Measurements from ENCODE around the gene GRM1.

The GRM1 gene

DNA sequence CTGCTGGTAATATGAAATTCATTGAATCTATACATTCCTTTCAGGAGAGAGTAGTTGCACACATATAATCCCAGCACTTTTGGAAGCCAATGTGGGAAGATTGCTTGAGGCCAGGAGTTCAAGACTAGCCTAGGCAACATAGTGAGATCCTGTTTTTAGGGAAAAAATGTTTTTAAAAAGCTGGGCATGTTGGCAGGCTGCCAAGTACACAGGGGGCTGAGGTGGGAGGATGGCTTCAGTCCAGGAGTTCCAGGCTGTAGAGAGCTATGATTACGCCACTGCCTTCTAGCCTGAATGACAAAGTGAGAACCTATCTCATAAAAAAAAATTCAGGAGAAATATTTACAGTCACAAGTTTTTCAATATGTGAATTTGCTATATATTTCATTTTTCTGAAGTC is 71.9 kb downstream of the GRM1 start:
- no peak for DNase-seq

DNA sequence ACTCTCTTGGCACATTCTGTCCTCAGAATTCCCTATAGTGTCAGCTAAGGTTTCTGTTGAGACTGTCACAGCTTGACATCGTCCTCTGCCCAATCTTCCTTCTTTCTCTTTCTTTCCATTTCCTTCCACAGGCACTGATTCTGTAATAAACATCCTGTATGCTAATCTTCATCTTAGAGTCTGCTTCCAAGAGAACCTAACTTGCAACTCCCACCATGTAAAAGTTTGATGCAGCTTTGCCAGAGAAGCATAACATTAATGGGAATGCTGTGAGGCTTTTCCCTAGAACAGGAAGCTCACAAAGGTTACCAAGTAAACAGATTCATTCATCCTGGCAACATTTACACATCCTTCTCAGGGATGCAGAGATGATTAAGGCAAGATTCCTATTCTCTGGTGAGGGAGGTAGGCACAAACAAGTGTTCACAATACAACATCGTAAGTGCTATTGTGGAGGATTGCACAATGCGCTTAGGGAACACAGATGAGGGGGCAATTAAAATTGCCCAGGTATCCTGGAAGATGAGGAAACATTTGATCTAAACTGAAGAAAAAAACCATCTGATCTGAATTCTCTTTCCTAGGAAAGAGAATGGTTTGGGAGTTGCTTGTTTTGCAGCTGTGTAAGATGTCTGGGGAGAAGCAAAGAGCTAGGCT is 74.7 kb downstream of the GRM1 start:
- no peak for DNase-seq

DNA sequence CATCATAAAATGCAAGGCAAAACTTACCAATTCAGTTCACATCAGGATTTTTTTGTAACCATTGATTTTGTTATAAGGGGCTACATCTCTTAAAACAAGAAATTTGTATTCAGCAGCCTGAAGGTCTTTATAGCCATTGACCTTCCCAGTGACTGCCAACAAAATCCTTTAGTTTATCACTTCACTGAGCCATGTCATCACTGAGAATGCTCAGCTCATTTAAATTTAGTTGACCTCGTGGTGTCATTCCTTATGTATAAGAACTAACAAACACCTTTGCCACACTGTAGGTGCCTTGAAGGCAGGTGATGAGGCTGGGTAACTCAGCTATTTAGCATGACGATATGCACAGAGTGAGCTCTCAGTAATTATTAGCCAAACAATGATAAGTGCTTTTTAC is 77.7 kb downstream of the GRM1 start:
- no peak for DNase-seq

DNA sequence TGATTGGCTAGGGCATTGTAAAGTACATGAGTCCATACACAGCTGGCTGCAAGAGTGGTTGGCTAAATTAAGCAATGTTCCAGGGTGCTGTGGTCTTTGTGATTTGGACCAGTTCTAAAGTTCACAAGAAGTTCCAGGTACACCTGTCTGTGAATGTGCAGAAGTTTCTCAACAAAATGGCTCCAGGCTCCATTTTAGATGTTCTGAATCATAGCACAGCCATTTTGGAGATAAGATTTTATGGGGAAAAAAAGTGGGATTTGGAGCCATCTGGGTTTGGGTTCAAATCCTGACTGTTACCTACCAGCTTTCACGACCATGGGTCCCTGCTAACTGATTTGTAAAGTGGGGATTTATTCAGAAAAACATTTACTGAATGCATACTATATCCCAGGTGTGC is 82.1 kb downstream of the GRM1 start:
- DNase-seq: no peak

DNA sequence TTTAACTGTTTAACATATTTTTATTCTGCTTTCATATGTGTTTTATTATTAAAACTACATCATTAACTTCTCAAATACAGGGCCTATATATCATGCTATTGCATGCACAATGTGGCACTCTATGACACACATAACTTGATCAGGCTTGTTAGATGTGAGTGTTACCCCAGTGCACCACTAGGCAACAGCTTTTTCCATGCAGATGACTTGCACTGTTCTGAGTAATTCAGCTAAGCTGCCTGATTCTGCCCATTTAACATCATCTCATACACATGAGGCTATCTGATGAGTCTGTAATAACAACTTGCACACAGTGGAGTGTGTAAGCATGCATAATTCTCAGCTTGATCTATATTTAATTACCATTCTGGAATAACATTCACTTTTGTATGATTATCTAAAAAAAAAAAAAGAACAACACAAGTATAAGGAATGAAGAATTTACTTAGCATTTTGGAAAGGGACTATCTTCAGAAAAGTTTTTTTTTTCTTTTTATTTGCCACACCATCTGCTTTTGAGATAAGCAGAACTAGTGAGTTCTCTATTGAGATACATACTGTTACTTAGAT is 83.1 kb downstream of the GRM1 start:
- DNase-seq: no peak

DNA sequence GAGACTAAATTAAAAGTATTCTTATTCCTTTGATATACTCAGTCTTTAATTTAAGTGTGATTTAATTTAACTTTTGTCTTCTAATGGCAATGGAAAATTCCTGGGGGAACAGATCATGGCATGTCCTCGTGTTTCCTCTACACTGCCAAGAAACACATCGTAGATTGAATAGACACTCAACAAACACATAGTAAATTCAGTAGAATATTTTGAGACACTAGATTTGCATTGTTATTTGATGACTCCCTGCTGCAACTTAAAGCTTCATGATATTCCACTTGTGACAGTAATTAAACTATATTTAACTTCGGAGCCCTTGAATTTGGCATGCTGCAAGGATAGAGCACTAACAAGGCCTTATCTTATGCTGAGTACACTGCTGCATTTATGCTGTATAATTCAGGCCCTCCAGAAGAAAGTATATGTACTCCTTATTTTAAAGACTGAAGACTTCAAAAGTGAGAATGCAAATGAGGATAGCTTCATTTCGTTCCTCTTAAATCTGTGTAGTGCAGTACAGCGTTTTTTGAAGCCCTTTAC is 84.3 kb downstream of the GRM1 start:
- no peak for DNase-seq

DNA sequence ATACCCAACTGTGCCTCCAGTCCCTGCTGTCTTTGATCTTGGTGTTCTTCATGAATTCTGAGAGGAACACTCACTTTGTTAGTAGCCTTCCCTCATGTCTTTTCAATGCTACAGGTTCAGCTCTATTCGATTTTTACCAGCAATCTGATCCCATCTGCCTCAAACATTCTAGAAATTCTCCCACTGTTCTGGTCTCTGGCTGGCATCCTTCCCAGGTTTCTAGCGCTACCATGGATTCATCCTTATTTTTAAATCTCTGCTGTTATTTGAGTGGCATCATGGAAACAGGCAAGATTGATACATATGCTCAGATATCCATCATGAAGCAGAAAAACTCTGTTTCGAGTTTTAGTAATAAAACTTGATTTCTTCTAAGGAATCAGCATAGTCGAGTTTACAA is 94.8 kb downstream of the GRM1 start:
- DNase-seq: no peak

DNA sequence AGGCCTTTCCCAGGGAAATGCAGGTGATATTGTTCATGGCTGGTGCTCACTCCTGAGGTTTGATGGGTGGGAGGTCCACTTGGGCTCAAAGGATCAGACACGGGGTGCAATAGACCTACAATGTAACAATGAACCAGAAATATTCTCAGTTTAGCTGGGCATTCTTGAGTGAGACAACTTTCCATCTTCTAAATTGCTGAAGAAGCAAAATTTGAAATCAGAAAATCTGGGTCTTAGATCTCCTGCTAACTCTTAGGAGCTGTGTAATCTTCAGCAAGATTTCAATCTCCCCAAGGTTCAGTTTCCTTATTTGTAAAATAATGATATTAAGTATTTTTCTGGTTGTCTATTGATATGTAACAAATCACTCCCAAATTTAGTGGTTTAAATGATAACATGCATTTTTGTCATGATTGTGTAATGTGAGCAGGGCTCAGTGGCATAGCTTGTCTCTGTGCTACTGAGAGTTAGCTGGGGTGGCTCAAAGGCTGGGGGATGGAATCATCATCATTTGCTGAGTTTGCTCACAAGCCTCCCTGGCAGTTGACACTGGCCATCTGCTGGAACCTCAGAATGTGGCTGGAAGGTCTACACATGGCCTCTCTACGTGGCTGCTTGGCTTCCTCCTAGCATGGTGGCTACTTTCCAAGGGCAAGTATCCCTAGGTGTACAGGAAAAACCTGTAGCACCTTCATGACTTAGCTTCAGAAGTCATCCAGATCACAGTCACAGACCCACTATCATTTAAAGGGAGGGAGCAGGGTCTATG is 98.8 kb downstream of the GRM1 start:
- DNase-seq: no peak

DNA sequence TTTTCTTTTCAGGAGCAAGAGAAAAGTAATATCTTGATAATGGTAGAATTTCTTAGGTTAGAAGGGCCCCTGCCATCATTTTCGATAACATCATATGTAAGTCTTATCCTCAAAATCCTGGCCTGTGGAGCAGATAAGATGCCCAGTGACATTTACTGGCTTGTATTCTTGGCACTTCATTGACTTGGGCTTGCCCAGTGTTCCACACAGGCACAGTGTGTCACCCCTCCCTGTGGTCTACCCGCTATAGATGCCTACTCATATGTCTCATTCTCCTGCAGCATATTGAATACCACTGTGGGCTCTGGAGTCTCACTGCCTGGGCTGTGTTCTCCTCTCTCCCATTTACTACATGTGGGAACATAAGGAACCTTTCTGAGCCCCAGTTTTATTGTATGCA is 105.0 kb downstream of the GRM1 start:
- DNase-seq: no peak

DNA sequence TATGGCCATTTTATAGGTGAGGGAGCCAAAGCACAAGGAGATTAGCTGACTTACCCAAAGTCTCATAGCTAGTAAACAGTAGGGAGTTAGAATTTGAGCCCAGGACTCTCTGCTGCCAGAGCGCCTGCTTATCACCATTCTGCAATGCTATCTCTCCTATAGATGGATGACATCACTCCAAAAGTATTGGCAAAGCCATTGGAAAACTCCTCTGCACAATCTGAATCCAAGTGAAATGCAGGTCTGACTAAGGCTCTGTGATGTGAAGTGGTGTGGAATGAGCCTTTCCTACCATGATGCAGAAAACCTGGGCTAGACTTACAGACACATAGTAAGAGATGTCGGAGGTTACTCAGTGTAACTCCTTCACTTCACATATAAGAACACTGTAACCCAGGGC is 106.3 kb downstream of the GRM1 start:
- DNase-seq: no peak

DNA sequence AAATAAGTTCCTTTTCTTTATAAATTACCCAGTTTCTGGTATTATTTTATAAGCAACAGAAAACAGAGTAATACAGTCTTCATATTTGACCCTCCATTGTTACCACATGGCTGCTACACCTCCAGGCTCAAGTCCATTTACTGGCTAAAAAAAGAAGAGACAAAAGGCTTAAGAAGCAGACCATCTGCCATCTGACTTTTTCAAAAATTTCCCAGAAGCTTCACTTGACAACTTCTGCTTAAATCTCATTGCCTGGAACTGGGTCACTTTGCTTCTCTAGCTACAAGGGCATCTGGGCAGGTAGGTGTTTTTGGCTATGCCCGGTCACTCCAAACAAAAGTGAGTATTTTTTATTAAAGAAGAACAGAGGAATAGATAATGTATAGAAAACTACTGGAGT is 118.0 kb downstream of the GRM1 start:
- no peak for DNase-seq

DNA sequence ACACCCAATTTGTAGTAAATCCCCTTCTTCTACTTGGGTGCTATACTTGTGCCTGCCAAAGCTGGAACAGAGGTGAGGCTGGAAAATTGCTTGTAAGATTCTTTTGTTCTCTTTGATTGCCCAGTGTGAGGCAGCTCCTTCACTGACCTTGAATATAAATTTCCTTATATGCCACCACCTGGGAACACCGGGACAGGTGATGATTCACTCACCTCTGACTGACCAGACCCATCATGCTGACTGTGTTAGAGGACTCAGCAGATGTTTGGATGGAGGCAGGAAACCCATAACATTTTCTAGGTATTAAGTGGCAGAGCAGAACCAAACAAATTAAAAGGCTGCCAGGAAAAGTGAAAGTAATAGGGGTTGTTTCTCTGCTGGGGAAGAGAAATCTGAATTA is 120.9 kb downstream of the GRM1 start:
- DNase-seq: no peak

DNA sequence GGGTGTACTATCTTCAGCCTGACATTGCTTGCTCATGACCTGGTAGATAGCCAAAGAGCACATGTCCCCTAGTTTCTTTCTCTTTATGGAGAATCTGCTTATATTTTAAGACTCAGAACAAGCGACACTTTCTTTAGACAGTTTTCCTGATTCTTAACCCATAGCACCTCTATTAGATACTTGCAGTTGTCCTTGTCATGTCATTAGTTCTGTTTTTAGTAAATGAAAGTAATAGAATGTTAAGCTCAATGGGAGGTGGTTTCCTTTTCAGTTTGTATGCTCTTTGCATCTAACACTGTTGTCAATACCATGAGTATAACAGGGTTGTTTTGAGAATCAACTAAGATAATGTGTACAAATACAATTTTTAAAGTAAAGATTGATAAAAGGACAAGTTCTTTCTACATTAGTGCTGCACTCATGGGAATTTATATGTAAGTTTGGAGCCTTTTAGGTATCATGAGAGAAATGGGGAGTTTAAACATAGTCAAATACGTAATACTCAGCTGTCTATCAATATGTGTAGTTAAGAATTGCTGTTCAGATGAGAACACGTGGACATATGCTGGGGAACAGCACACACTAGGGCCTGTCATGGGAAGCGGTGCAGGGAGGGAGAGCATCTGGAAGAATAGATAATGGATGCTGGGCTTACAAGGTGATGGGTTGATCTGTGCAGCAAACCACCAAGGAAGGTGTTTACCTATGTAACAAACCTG is 124.3 kb downstream of the GRM1 start:
- DNase-seq: no peak

DNA sequence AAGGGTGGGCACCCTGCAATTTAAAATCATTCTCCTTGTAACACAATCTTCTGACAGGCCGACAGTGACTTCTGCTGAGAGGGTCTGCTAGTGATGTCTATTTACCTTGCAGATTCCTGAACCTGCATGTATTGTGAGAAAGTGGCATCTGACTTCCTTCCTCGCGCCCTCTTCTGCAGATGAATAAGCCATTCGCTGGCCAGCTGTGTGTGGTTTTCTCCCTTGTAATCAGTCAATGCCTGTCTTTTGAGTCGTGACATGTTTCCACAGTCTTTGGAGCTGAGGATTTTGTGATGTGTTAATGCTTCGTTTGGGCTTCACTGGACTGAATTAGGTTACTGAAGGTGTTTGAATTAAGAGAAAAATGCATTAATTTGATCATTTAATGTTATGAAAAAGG is 125.3 kb downstream of the GRM1 start:
- no peak for DNase-seq

DNA sequence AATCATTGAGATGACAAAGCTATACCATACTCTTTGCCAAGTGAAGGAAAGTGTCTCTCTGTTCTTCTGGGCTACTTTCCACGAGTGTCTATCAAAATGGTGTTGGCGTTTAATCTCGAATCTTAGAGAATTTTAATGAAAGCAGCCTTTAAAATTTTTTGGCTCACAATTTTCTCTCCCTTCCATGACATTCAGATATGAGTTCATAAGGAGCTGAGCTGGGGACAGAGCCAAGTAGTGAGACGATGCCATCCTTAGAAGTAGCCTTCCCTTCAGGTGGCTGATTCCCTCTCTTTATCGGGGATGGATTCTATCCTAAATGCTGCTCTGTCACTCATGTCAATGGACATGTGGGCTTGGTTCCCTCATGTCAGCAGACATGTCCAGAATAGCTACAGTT is 132.8 kb downstream of the GRM1 start:
- DNase-seq: no peak

DNA sequence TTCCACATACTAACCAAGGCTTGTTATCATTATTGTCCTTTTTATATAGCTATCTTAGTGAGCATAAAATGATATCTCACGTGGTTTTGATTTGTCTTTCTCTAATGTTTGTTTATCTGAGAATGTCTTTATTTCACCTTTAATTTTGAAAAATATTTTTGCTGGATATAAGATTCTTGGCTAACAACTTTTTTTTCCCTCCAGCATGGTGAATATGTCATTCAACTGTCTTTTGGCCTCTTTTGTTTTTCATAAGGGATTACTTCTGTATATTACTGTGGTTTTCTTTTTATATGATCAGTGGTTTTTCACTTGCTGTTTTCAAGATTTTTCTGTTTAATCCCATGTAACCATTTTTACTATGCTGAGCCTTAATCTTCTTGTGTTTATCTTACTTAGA is 141.0 kb downstream of the GRM1 start:
- no peak for DNase-seq

DNA sequence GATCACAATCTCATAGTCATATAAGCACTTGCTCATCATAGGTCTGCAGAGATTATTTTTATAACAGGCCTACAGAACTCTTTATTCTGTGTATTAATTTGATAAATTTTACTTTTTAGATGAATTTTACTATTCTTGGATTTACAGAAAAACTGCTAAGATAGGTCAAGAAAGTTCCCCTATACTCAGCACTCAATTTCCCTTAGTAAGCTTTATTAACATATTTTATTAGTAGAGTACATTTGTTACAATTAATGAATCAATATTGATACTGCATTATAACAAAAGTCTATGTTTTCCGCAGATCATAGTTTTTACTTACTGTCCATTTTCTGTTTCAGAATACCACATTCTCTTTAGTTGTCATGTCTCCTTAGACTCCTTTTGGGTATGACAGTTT is 148.9 kb downstream of the GRM1 start:
- DNase-seq: no peak

DNA sequence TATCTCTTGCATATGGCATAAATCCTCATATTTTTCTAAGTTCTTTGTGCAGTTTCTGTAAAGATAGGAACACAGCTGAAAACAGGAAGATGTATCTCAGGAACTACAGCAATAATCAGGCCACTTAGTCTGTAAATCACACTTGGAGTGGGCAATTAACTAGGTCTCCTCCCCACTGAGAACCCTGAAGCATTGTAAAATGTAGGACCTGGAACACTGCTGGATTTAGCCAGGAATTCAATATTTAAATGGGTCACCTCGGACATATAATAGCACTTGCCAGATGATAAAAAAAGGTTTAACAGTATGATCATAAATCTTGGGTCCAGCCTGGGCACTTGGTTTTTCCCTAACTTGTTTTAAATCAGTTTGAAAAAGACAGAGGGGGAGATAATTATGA is 155.0 kb downstream of the GRM1 start:
- no peak for DNase-seq

DNA sequence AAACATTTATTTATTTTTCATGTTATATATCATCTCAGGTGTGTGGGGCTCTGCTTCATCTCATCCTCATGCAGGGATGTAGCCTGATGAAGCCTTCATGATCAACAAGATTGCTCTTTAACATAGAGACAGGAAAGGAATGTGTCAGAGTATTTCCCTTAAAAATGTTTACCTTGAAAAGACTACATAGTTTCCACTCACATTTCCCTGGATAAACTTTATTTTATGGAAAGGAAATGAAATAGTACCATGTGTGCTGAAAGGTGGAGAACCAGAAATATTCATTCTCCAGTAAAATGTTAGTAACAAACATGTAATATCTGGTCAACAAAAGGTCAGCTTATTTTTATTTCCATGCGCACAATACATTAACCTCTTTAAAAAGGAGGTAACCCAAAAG is 155.8 kb downstream of the GRM1 start:
- no peak for DNase-seq

DNA sequence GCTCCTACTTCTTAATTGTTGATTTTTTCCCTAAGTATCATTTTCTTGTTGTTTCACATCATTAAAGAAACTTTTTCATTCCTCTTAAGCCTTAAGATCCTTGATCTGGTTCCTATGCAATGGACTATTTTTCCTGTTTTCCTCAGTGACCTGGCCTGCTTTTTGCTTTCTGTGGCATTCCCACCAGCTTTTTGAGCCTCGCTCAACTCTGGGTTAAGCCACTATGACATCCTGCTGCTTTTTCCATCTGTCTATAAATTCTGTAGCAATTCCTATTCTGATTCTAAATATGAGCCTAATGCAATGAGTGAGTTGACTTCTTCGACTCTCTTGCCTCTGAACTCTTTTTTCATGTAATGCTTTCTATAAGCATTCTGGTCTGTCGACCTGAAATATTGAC is 160.3 kb downstream of the GRM1 start:
- no peak for DNase-seq

DNA sequence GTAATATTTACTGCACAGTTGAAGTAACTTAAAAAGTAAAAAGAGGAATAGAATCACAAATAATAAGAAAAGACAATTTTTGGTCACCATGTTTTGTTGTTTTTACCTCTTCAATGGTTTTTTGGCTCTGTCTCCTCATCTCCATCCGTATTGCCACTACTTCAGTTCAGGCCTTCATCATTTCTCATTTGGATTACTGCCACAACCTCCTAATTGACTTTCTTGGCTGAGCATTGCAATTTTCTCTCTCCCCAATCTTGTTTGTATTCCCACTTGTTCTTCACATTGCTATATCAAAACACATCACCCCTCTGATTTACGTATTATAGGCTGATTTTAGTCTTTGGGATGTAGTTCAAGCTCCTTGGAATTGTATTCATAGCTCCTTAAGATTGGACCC is 161.7 kb downstream of the GRM1 start:
- DNase-seq: no peak

DNA sequence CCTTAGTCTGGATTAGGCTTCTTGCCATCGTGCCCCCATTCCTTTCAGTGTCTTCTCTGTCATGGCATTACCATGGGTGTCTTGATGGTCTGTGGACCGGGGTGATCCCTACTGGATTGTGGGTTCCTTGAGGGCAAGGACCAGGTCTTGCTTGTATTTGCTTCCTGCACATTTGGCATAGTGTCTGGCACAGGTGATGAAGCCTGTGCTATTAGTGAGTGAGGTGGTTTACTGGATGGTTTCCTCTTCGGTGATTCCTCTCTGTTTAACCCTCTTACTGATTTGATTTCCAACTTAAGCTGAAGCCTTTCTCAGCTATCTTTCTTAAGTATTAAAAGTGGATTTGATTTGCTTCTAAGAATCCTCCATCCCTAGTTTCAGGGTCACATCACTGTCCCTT is 162.3 kb downstream of the GRM1 start:
- DNase-seq: no peak

DNA sequence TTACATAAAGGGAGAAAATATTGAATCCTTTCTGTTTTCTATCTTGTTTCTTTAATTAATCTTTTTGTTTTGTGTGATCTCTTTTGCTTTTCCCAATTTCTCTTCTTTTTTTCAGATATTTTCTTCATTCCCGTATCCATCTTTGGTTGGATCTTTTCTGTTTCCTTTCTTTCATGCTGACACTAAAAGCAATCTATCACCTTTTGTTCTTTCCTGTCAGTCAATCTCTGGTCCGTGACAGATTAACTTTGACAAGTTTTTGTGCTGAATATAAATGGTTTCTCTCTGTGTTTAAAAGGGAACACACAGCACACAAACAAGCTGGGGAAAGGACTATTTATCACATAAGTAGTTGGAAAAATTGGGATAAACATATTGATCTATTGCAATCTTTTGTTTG is 162.8 kb downstream of the GRM1 start:
- no peak for DNase-seq

DNA sequence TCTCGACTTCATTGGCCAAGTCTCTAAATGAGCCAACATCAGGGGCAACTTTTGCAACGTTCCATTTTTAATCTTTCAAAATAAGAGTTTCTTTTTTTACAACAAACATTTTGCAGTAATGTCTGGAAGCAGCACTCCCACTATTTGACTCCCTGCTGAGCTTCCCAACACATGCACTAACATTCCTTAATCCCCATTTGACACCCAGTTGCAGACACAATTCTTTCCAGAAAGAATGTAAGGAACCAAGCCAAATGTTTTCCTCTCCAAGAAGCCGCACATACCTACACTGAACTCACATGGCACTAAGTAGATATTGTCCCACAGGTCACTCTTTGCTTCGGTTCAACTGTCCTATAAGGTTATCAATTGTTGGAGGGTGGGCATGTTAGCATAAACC is 165.6 kb downstream of the GRM1 start:
- no peak for DNase-seq

All from suppressor macrophage treated with lipopolysaccharide for 1 hour (primary cell).